DND-41 (cell line): ENCODE results near the gene COL26A1.

ENCODE experiments used
- CTCF ChIP-seq: IDR thresholded peaks from 2 replicates; pipeline ENCODE4 v1.5.1; 2012; ENCODE audit warnings: borderline replicate concordance, low read length, moderate library complexity, mild to moderate bottlenecking; ENCODE audit not compliant: poor library complexity, severe bottlenecking; ENCODE audit errors: extremely low read depth
- EZH2 ChIP-seq: IDR thresholded peaks from 3 replicates; pipeline ENCODE4 v1.6.1; 2012; ENCODE audit warnings: borderline replicate concordance, low read depth, mild to moderate bottlenecking, moderate library complexity, low read length, inconsistent platforms; ENCODE audit not compliant: severe bottlenecking

- TF ChIP-seq CTCF (no peak), EZH2 (no peak)
Measured at GRCh38 chr7:101332026-101332425, 30.6 kb upstream of the COL26A1 start.
